Measurements from ENCODE around the gene DENR. TPM values are rescaled to one million over a fixed set of nuclear protein-coding genes. Genes with fewer than 3 reads are reported as not detected.

DENR gene
- total and polyA plus RNA-seq, 2 of the 13 experiments (the other 11 are each of a cell fraction or from before 2014, with no cell fraction given), result 30.0 to 59.1 TPM

- TF ChIP-seq ZNF496 (CRISPR knock-in tag; IDR thresholded peaks at IDR 0.05; ENCODE audit: insufficient replicate concordance) (no peak), ELF1 (CRISPR knock-in tag; IDR thresholded peaks at IDR 0.05) (peak; percentile 98), NR2C2 (CRISPR knock-in tag; IDR thresholded peaks at IDR 0.05; ENCODE audit: borderline replicate concordance) (peak; percentile 27; the same call in 1 of the 2 replicates), NFE2 (CRISPR knock-in tag; IDR thresholded peaks at IDR 0.05) (no peak; the same call in 1 of the 2 replicates), HINFP (CRISPR knock-in tag; IDR thresholded peaks at IDR 0.05; ENCODE audit: low read depth) (no peak; the same call in 1 of the 2 replicates), MLXIP (CRISPR knock-in tag; IDR thresholded peaks at IDR 0.05; ENCODE audit: borderline replicate concordance) (no peak), ZSCAN9 (CRISPR knock-in tag; IDR thresholded peaks at IDR 0.05; ENCODE audit: borderline replicate concordance) (peak; percentile 62; the same call in 1 of the 2 replicates), PLRG1 (conservative IDR thresholded peaks at IDR 0.05) (no peak), EED (CRISPR knock-in tag; IDR thresholded peaks at IDR 0.05) (peak; percentile 65; the same call in 1 of the 2 replicates), SRSF1 (optimal IDR thresholded peaks at IDR 0.05; ENCODE audit: low read depth, low read length) (peak; percentile 86), ZNF569 (CRISPR knock-in tag; IDR thresholded peaks at IDR 0.05; ENCODE audit: borderline replicate concordance) (0 out of 2 replicates have a peak, but pooled peaks have one; percentile 64), ZBTB34 (CRISPR knock-in tag; IDR thresholded peaks at IDR 0.05) (no peak), ZNF546 (CRISPR knock-in tag; conservative IDR thresholded peaks at IDR 0.05) (peak; percentile 88), SALL1 (CRISPR knock-in tag; IDR thresholded peaks at IDR 0.05) (peak; percentile 88), KDM5B (CRISPR knock-in tag; IDR thresholded peaks at IDR 0.05; ENCODE audit: borderline replicate concordance) (peak; percentile 81; the same call in 1 of the 2 replicates), RFXAP (CRISPR knock-in tag; IDR thresholded peaks at IDR 0.05; ENCODE audit: borderline replicate concordance) (peak; percentile 66; the same call in 1 of the 2 replicates), ZNF547 (CRISPR knock-in tag; IDR thresholded peaks at IDR 0.05) (peak; percentile 81), ZNF775 (CRISPR knock-in tag; IDR thresholded peaks at IDR 0.05; ENCODE audit: borderline replicate concordance) (no peak), ATF1 (CRISPR knock-in tag; IDR thresholded peaks at IDR 0.05) (no peak), ZNF180 (CRISPR knock-in tag; IDR thresholded peaks at IDR 0.05; ENCODE audit: borderline replicate concordance, low read depth) (no peak; the same call in 1 of the 2 replicates), ZNF230 (CRISPR knock-in tag; IDR thresholded peaks at IDR 0.05) (no peak), RCOR2 (CRISPR knock-in tag; IDR thresholded peaks at IDR 0.05) (peak; percentile 78), HOXD1 (CRISPR knock-in tag; IDR thresholded peaks at IDR 0.05) (peak; percentile 85; the same call in 1 of the 2 replicates), SIX1 (CRISPR knock-in tag; IDR thresholded peaks at IDR 0.05; ENCODE audit: borderline replicate concordance) (no peak), ZNF550 (CRISPR knock-in tag; IDR thresholded peaks at IDR 0.05; ENCODE audit: borderline replicate concordance) (no peak)
These were observed at the start of gene DENR (continued) for GRCh38 chr12:122752464-122753318.
